CD14-positive monocyte (primary cell): ENCODE measurements around the gene AHCYL1. TPM values are rescaled to one million over a fixed set of nuclear protein-coding genes. Genes with fewer than 3 reads are reported as not detected.

Experiments used
- DNase-seq, 3 donors: peaks; one replicate each; pipeline ENCODE4 v3.0.0-alpha.2; 2011 to 2022
- H2AFZ ChIP-seq: 2 replicates; pipeline ENCODE4 v1.6.0; 2012; ENCODE audit warnings: mild to moderate bottlenecking, low read depth, low read length, inconsistent platforms; ENCODE audit not compliant: insufficient read depth, poor library complexity, severe bottlenecking
- H3K27ac ChIP-seq, 2 donors: 1 replicate in 1 of 2; 2 replicates in 1 of 2; pipeline ENCODE4 v1.5.1; 2012 to 2013; ENCODE audit warnings: low read length in 2 of 2, control low read depth in 1 of 2, inconsistent platforms in 1 of 2, low read depth in 1 of 2, mild to moderate bottlenecking in 1 of 2
- H3K27me3 ChIP-seq, 2 donors: one replicate each; pipeline versions ENCODE4 v1.6.0 to v1.6.1; 2011 to 2013; ENCODE audit warnings: low read length in 2 of 2; ENCODE audit not compliant: control insufficient read depth in 2 of 2, insufficient read depth in 2 of 2
- H3K36me3 ChIP-seq, 2 donors: replicated peaks in 1 of 2; 1 replicate in 1 of 2; 2 replicates in 1 of 2; pipeline versions ENCODE4 v1.5.1 to v1.6.1; 2012 to 2013; ENCODE audit warnings: low read length in 2 of 2, control low read depth in 1 of 2, inconsistent platforms in 1 of 2, mild to moderate bottlenecking in 1 of 2; ENCODE audit not compliant: insufficient read depth in 2 of 2, control insufficient read depth in 1 of 2
- H3K4me1 ChIP-seq, 2 donors: 1 replicate in 1 of 2; 2 replicates in 1 of 2; pipeline versions ENCODE4 v1.5.1 to v1.6.1; 2012 to 2013; ENCODE audit warnings: low read length in 2 of 2, control low read depth in 1 of 2, inconsistent platforms in 1 of 2, mild to moderate bottlenecking in 1 of 2, moderate library complexity in 1 of 2; ENCODE audit not compliant: insufficient read depth in 2 of 2, control insufficient read depth in 1 of 2
- H3K4me2 ChIP-seq: replicated peaks from 2 replicates; pipeline ENCODE3; 2012; ENCODE audit warnings: low read length, moderate library complexity, mild to moderate bottlenecking; ENCODE audit not compliant: poor library complexity, severe bottlenecking; ENCODE audit errors: extremely low read depth
- H3K4me3 ChIP-seq, 3 experiments: fragments of 200-600 bp in 1 of 3; sonication (generic) in 1 of 3; replicated peaks in 1 of 3; 1 replicate in 2 of 3; 2 replicates in 1 of 3; pipeline ENCODE4 v1.5.1; 2011 to 2013; ENCODE audit warnings: low read length in 3 of 3, mild to moderate bottlenecking in 3 of 3, control low read depth in 2 of 3, low read depth in 2 of 3, inconsistent platforms in 1 of 3, moderate library complexity in 1 of 3
- H3K79me2 ChIP-seq: 2 replicates; pipeline ENCODE4 v1.6.0; 2012; ENCODE audit warnings: mild to moderate bottlenecking, control low read depth, inconsistent platforms, low read length, moderate library complexity; ENCODE audit not compliant: insufficient read depth
- H3K9ac ChIP-seq: 2 replicates; pipeline ENCODE4 v1.6.0; 2017; ENCODE audit warnings: low read length, mild to moderate bottlenecking; ENCODE audit not compliant: insufficient read depth, poor library complexity, severe bottlenecking
- H3K9me3 ChIP-seq, 2 donors: replicated peaks in 1 of 2; 1 replicate in 1 of 2; 2 replicates in 1 of 2; pipeline versions ENCODE4 v1.5.1 to v1.6.1; 2012 to 2013; ENCODE audit warnings: low read length in 2 of 2, control low read depth in 1 of 2; ENCODE audit not compliant: control insufficient read depth in 1 of 2, insufficient read depth in 1 of 2
- H4K20me1 ChIP-seq: 2 replicates; pipeline ENCODE4 v1.6.0; 2012; ENCODE audit warnings: mild to moderate bottlenecking, low read length, control low read depth, moderate library complexity; ENCODE audit not compliant: insufficient read depth
- H3K27ac Mint-ChIP-seq, 7 donors: one replicate each; pipeline ENCODE4 v1.8.0; 2020; ENCODE audit warnings: mild to moderate bottlenecking in 7 of 7, mixed read lengths in 7 of 7, moderate library complexity in 6 of 7, inconsistent platforms in 2 of 7
- H3K27me3 Mint-ChIP-seq, 3 donors: one replicate each; pipeline ENCODE4 v1.8.0; 2021 to 2022; ENCODE audit warnings: low read depth in 3 of 3, mild to moderate bottlenecking in 3 of 3, mixed read lengths in 3 of 3, moderate library complexity in 3 of 3, inconsistent platforms in 1 of 3
- H3K36me3 Mint-ChIP-seq, 2 donors: one replicate each; pipeline ENCODE4 v1.8.0; 2020; ENCODE audit warnings: mixed read lengths in 2 of 2, inconsistent platforms in 1 of 2, mild to moderate bottlenecking in 1 of 2
- H3K4me1 Mint-ChIP-seq: one replicate; pipeline ENCODE4 v1.8.0; 2020; ENCODE audit warnings: mild to moderate bottlenecking, mixed read lengths
- H3K4me3 Mint-ChIP-seq, 2 donors: one replicate each; pipeline ENCODE4 v1.8.0; 2020; ENCODE audit warnings: mild to moderate bottlenecking in 2 of 2, mixed read lengths in 2 of 2, moderate library complexity in 1 of 2
- H3K9me3 Mint-ChIP-seq, 7 donors: one replicate each; pipeline ENCODE4 v1.8.0; 2020 to 2022; ENCODE audit warnings: mixed read lengths in 7 of 7, mild to moderate bottlenecking in 6 of 7, moderate library complexity in 6 of 7, inconsistent platforms in 2 of 7
- WGBS: methylation state at CpG from one replicate; pipeline ENCODE4 v1.1.5; 2013; ENCODE audit warnings: missing lambda C conversion rate; ENCODE audit not compliant: insufficient coverage; 5-methylcytosine and 5-hydroxymethylcytosine counted together
- intact Hi-C, 2 donors: fragments of 100-400 bp; cut with micrococcal nuclease; formaldehyde crosslinking; loops; one replicate each; pipeline versions ENCODE4 v1.15.0 to v1.15.1; 2023
- polyA plus RNA-seq, 3 donors: library from polyadenylated mRNA; depleted of rRNA in 1 of 3; unstranded in 2 of 3; stranded (reverse) in 1 of 3; fragments of 300-500 nt in 2 of 3; fragments of >200 nt in 1 of 3; fragmentation: Illumina TruSeq in 2 of 3; gene quantifications; 1 replicate in 2 of 3; 2 replicates in 1 of 3; pipeline ENCODE4 v1.2.3, GENCODE V29; 2012 to 2021
- TF ChIP-seq, protein P1 (sequence below): fragments of 200-600 bp; IDR thresholded peaks from one replicate; pipeline ENCODE4 v1.8.0; 2022; ENCODE audit warnings: antibody characterized with exemption, mild to moderate bottlenecking

The AHCYL1 gene
- polyA plus RNA-seq, 3 donors = 39.1 to 63.9 (median 48.8) TPM

DNA sequence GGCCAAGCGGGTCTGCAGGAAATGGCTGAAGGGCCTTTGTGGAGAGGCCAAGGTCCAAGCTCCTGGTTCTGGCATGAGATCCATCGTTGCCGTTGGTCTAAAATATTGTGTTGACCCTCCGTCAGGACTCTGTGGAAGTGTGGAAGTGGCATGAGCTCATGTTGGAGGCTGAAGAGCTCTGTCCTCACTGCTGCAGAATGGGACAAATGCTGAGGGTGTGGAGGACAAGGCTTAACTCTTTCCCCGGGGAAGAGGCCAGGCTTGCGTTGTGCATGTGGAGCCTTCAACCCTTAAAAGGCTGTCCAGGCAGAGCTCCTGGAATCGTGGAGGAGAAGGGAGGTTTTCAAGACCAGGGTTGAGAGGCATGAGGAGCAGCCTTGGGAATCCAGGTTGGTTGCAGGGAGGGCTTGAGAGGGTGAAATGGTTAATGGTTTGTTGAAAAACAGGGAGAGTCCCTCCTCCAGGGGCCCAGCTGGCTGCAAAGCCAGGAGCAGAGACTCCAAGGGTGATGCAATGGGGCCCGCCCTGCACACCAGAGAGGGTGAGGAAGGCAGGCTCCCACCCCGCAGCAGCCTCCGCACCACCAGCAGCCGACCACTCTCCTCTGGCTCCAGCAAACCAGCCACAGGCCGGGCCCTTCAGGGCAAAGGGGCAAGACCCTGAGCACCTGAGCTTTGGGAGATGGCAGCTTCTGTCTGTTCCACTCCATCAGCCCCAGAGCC lies 6.7 kb upstream of the AHCYL1 start:
- no peaks in the 10 kb centered on the region for H3K9me3 ChIP-seq
- no peak overlapping the region for H3K9ac ChIP-seq
- no peak overlapping the region for H3K4me3 ChIP-seq
- no peaks in the 10 kb centered on the region for H3K36me3 ChIP-seq
- intact Hi-C loops = no loop called here
- no peak overlapping the region for H3K4me3 Mint-ChIP-seq
- H2AFZ ChIP-seq = no peak overlapping the region
- TF ChIP-seq, protein P1, sequence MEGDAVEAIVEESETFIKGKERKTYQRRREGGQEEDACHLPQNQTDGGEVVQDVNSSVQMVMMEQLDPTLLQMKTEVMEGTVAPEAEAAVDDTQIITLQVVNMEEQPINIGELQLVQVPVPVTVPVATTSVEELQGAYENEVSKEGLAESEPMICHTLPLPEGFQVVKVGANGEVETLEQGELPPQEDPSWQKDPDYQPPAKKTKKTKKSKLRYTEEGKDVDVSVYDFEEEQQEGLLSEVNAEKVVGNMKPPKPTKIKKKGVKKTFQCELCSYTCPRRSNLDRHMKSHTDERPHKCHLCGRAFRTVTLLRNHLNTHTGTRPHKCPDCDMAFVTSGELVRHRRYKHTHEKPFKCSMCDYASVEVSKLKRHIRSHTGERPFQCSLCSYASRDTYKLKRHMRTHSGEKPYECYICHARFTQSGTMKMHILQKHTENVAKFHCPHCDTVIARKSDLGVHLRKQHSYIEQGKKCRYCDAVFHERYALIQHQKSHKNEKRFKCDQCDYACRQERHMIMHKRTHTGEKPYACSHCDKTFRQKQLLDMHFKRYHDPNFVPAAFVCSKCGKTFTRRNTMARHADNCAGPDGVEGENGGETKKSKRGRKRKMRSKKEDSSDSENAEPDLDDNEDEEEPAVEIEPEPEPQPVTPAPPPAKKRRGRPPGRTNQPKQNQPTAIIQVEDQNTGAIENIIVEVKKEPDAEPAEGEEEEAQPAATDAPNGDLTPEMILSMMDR = no peak
- no peaks in the 10 kb centered on the region for H3K9me3 Mint-ChIP-seq
- H3K4me2 ChIP-seq = no peak overlapping the region
- DNase-seq = no peak
- 85% methylated on average over 12 of the region's 12 CpGs for WGBS
- H3K4me1 Mint-ChIP-seq = peaks cover 4% of the 10 kb centered on the region
- H3K27ac ChIP-seq = no peak overlapping the region
- H3K27ac Mint-ChIP-seq = no peak overlapping the region
- H3K4me1 ChIP-seq = no peaks in the 10 kb centered on the region
- H3K27me3 Mint-ChIP-seq = peaks cover 2 to 7% (median 4%) of the 10 kb centered on the region in 3 donors
- no peaks in the 10 kb centered on the region for H4K20me1 ChIP-seq
- H3K79me2 ChIP-seq = no peaks in the 10 kb centered on the region
- no peaks in the 10 kb centered on the region for H3K27me3 ChIP-seq
- no peaks in the 10 kb centered on the region for H3K36me3 Mint-ChIP-seq

GRCh38 chr1:109978761-109979488 lies 5.6 kb upstream of the AHCYL1 start:
- peaks cover 2 to 7% (median 5%) of the 10 kb centered on the region in 3 donors for H3K27me3 Mint-ChIP-seq
- TF ChIP-seq, protein P1 = no peak
- Histone ChIP-seq H3K4me2 (no peak overlapping the region), H3K27ac (no peak overlapping the region), H3K9ac (no peak overlapping the region), H2AFZ (no peak overlapping the region), H3K36me3 (no peaks in the 10 kb centered on the region), H4K20me1 (no peaks in the 10 kb centered on the region), H3K27me3 (no peaks in the 10 kb centered on the region), H3K4me1 (no peaks in the 10 kb centered on the region), H3K79me2 (no peaks in the 10 kb centered on the region), H3K4me3 (no peak overlapping the region), H3K9me3 (no peaks in the 10 kb centered on the region)
- no peak overlapping the region for H3K4me3 Mint-ChIP-seq
- intact Hi-C loops = no loop called here
- no peak for DNase-seq
- H3K27ac Mint-ChIP-seq = peak overlapping the region in 1 of 7 donors; percentile 46
- peaks cover 5% of the 10 kb centered on the region for H3K4me1 Mint-ChIP-seq
- 75% methylated on average over 7 of the region's 9 CpGs for WGBS
- no peaks in the 10 kb centered on the region for H3K9me3 Mint-ChIP-seq
- H3K36me3 Mint-ChIP-seq = no peaks in the 10 kb centered on the region
